ENCODE results near the gene MRPL46. TPM values are rescaled to one million over a fixed set of nuclear protein-coding genes. Genes with fewer than 3 reads are reported as not detected.

The MRPL46 gene
- total and polyA plus RNA-seq, 5 donors from 2014 or later = 11.8 to 72.9 (median 66.7) TPM

- peaks cover 65% of the 10 kb centered on the region for H3K36me3 Mint-ChIP-seq
- H3K27me3 Mint-ChIP-seq = no peaks in the 10 kb centered on the region
- H3K27ac Mint-ChIP-seq = no peak overlapping the region
Observed at GRCh38 chr15:88506628-88507027, 39.4 kb upstream of the MRPL46 start.

GRCh38 chr15:88505721-88506120 lies 38.5 kb upstream of the MRPL46 start:
- Histone ChIP-seq H3K4me1 (ENCODE audit: control insufficient read depth, insufficient read depth, low read length, poor library complexity, severe bottlenecking) (no peaks in the 10 kb centered on the region), H3K4me3 (ENCODE audit: low read depth, low read length) (no peak overlapping the region), H3K36me3 (ENCODE audit: control insufficient read depth, insufficient read depth, low read length) (peaks cover 8% of the 10 kb centered on the region), H3K27ac (ENCODE audit: insufficient read depth, low read length, poor library complexity, severe bottlenecking) (no peak overlapping the region), H3K9me3 (ENCODE audit: control insufficient read depth in 2 of 2, low read length in 2 of 2) (no peaks in the 10 kb centered on the region), H3K27me3 (ENCODE audit: control insufficient read depth, insufficient read depth, low read length) (no peaks in the 10 kb centered on the region)
- DNase-seq = no peak
- Mint-ChIP-seq H3K4me1 (peaks cover 0 to 6% (median 0%) of the 10 kb centered on the region in 4 donors), H3K9me3 (no peaks in the 10 kb centered on the region), H3K27ac (peak overlapping the region in 1 of 3 donors; percentile 16), H3K27me3 (no peaks in the 10 kb centered on the region), H3K4me3 (no peak overlapping the region), H3K36me3 (peaks cover 58% of the 10 kb centered on the region)
- ATAC-seq (ENCODE audit: low read depth in 2 of 2) = no peak

More at GRCh38 chr15:88506628-88507027, 39.4 kb upstream of the MRPL46 start:
- H3K36me3 ChIP-seq (ENCODE audit: control insufficient read depth, insufficient read depth, low read length) = peaks cover 8% of the 10 kb centered on the region
- Mint-ChIP-seq H3K9me3 (no peaks in the 10 kb centered on the region), H3K4me1 (peaks cover 0 to 6% (median 0%) of the 10 kb centered on the region in 4 donors), H3K4me3 (no peak overlapping the region)
- ATAC-seq (ENCODE audit: low read depth in 2 of 2) (no peak), DNase-seq (no peak)
- no peaks in the 10 kb centered on the region for H3K4me1 ChIP-seq (ENCODE audit: control insufficient read depth, insufficient read depth, low read length, poor library complexity, severe bottlenecking)
- H3K27ac ChIP-seq (ENCODE audit: insufficient read depth, low read length, poor library complexity, severe bottlenecking) = no peak overlapping the region
- H3K4me3 ChIP-seq (ENCODE audit: low read depth, low read length) = no peak overlapping the region
- H3K27me3 ChIP-seq (ENCODE audit: control insufficient read depth, insufficient read depth, low read length) = no peaks in the 10 kb centered on the region
- no peaks in the 10 kb centered on the region for H3K9me3 ChIP-seq (ENCODE audit: control insufficient read depth in 2 of 2, low read length in 2 of 2)

GRCh38 chr15:88504445-88504844 lies 37.3 kb upstream of the MRPL46 start:
- Mint-ChIP-seq H3K27ac (no peak overlapping the region), H3K9me3 (no peaks in the 10 kb centered on the region), H3K4me1 (peaks cover 0 to 6% (median 0%) of the 10 kb centered on the region in 4 donors), H3K4me3 (no peak overlapping the region), H3K27me3 (no peaks in the 10 kb centered on the region), H3K36me3 (peaks cover 48% of the 10 kb centered on the region)
- Histone ChIP-seq H3K36me3 (ENCODE audit: control insufficient read depth, insufficient read depth, low read length) (peaks cover 8% of the 10 kb centered on the region), H3K4me3 (ENCODE audit: low read depth, low read length) (no peak overlapping the region), H3K27ac (ENCODE audit: insufficient read depth, low read length, poor library complexity, severe bottlenecking) (no peak overlapping the region), H3K9me3 (ENCODE audit: control insufficient read depth in 2 of 2, low read length in 2 of 2) (no peaks in the 10 kb centered on the region), H3K27me3 (ENCODE audit: control insufficient read depth, insufficient read depth, low read length) (no peaks in the 10 kb centered on the region), H3K4me1 (ENCODE audit: control insufficient read depth, insufficient read depth, low read length, poor library complexity, severe bottlenecking) (no peaks in the 10 kb centered on the region)
- DNase-seq = no peak
- no peak for ATAC-seq (ENCODE audit: low read depth in 2 of 2)

GRCh38 chr15:88498996-88499395 lies 31.8 kb upstream of the MRPL46 start:
- ATAC-seq (ENCODE audit: low read depth in 2 of 2) = no peak
- H3K4me3 Mint-ChIP-seq = no peak overlapping the region
- H3K9me3 Mint-ChIP-seq = no peaks in the 10 kb centered on the region
- H3K36me3 Mint-ChIP-seq = peaks cover 23% of the 10 kb centered on the region
- Histone ChIP-seq H3K4me1 (ENCODE audit: control insufficient read depth, insufficient read depth, low read length, poor library complexity, severe bottlenecking) (no peaks in the 10 kb centered on the region), H3K36me3 (ENCODE audit: control insufficient read depth, insufficient read depth, low read length) (no peaks in the 10 kb centered on the region), H3K9me3 (ENCODE audit: control insufficient read depth in 2 of 2, low read length in 2 of 2) (no peaks in the 10 kb centered on the region), H3K27ac (ENCODE audit: insufficient read depth, low read length, poor library complexity, severe bottlenecking) (no peak overlapping the region), H3K4me3 (ENCODE audit: low read depth, low read length) (no peak overlapping the region), H3K27me3 (ENCODE audit: control insufficient read depth, insufficient read depth, low read length) (no peaks in the 10 kb centered on the region)
- no peak for DNase-seq
- H3K4me1 Mint-ChIP-seq = no peaks in the 10 kb centered on the region
- no peaks in the 10 kb centered on the region for H3K27me3 Mint-ChIP-seq
- no peak overlapping the region for H3K27ac Mint-ChIP-seq

- H3K36me3 ChIP-seq (ENCODE audit: control insufficient read depth, insufficient read depth, low read length) = no peaks in the 10 kb centered on the region
- no peak for ATAC-seq (ENCODE audit: low read depth in 2 of 2)
- DNase-seq = no peak
- H3K27me3 Mint-ChIP-seq = no peaks in the 10 kb centered on the region
- H3K4me3 ChIP-seq (ENCODE audit: low read depth, low read length) = no peak overlapping the region
- H3K4me3 Mint-ChIP-seq = no peak overlapping the region
- H3K4me1 Mint-ChIP-seq = no peaks in the 10 kb centered on the region
- H3K9me3 Mint-ChIP-seq = no peaks in the 10 kb centered on the region
- no peaks in the 10 kb centered on the region for H3K4me1 ChIP-seq (ENCODE audit: control insufficient read depth, insufficient read depth, low read length, poor library complexity, severe bottlenecking)
- H3K27ac Mint-ChIP-seq = peak overlapping the region in 1 of 3 donors; percentile 73
- peaks cover 17% of the 10 kb centered on the region for H3K36me3 Mint-ChIP-seq
- no peaks in the 10 kb centered on the region for H3K27me3 ChIP-seq (ENCODE audit: control insufficient read depth, insufficient read depth, low read length)
- H3K27ac ChIP-seq (ENCODE audit: insufficient read depth, low read length, poor library complexity, severe bottlenecking) = no peak overlapping the region
- no peaks in the 10 kb centered on the region for H3K9me3 ChIP-seq (ENCODE audit: control insufficient read depth in 2 of 2, low read length in 2 of 2)
Observed at GRCh38 chr15:88497109-88497765, 30.0 kb upstream of the MRPL46 start.

GRCh38 chr15:88493844-88494243 lies 26.7 kb upstream of the MRPL46 start:
- no peak overlapping the region for H3K4me3 Mint-ChIP-seq
- no peak for ATAC-seq (ENCODE audit: low read depth in 2 of 2)
- no peaks in the 10 kb centered on the region for H3K4me1 Mint-ChIP-seq
- peaks cover 14% of the 10 kb centered on the region for H3K36me3 Mint-ChIP-seq
- no peaks in the 10 kb centered on the region for H3K36me3 ChIP-seq (ENCODE audit: control insufficient read depth, insufficient read depth, low read length)
- no peak overlapping the region for H3K27ac ChIP-seq (ENCODE audit: insufficient read depth, low read length, poor library complexity, severe bottlenecking)
- H3K4me3 ChIP-seq (ENCODE audit: low read depth, low read length) = no peak overlapping the region
- H3K27ac Mint-ChIP-seq = no peak overlapping the region
- H3K27me3 ChIP-seq (ENCODE audit: control insufficient read depth, insufficient read depth, low read length) = no peaks in the 10 kb centered on the region
- no peaks in the 10 kb centered on the region for H3K27me3 Mint-ChIP-seq
- DNase-seq = no peak
- no peaks in the 10 kb centered on the region for H3K9me3 ChIP-seq (ENCODE audit: control insufficient read depth in 2 of 2, low read length in 2 of 2)
- no peaks in the 10 kb centered on the region for H3K4me1 ChIP-seq (ENCODE audit: control insufficient read depth, insufficient read depth, low read length, poor library complexity, severe bottlenecking)
- no peaks in the 10 kb centered on the region for H3K9me3 Mint-ChIP-seq

GRCh38 chr15:88491158-88491557 lies 24.0 kb upstream of the MRPL46 start:
- Histone ChIP-seq H3K27me3 (ENCODE audit: control insufficient read depth, insufficient read depth, low read length) (no peaks in the 10 kb centered on the region), H3K9me3 (ENCODE audit: control insufficient read depth in 2 of 2, low read length in 2 of 2) (no peaks in the 10 kb centered on the region), H3K4me3 (ENCODE audit: low read depth, low read length) (no peak overlapping the region), H3K36me3 (ENCODE audit: control insufficient read depth, insufficient read depth, low read length) (no peaks in the 10 kb centered on the region), H3K4me1 (ENCODE audit: control insufficient read depth, insufficient read depth, low read length, poor library complexity, severe bottlenecking) (no peaks in the 10 kb centered on the region), H3K27ac (ENCODE audit: insufficient read depth, low read length, poor library complexity, severe bottlenecking) (no peak overlapping the region)
- Mint-ChIP-seq H3K27ac (no peak overlapping the region), H3K36me3 (peaks cover 8% of the 10 kb centered on the region), H3K4me1 (no peaks in the 10 kb centered on the region), H3K27me3 (no peaks in the 10 kb centered on the region), H3K9me3 (no peaks in the 10 kb centered on the region), H3K4me3 (no peak overlapping the region)
- ATAC-seq (ENCODE audit: low read depth in 2 of 2) (no peak), DNase-seq (no peak)

GRCh38 chr15:88490036-88490435 lies 22.8 kb upstream of the MRPL46 start:
- H3K27ac Mint-ChIP-seq = no peak overlapping the region
- no peaks in the 10 kb centered on the region for H3K27me3 Mint-ChIP-seq
- DNase-seq (no peak), ATAC-seq (ENCODE audit: low read depth in 2 of 2) (no peak)
- Histone ChIP-seq H3K27me3 (ENCODE audit: control insufficient read depth, insufficient read depth, low read length) (no peaks in the 10 kb centered on the region), H3K4me3 (ENCODE audit: low read depth, low read length) (no peak overlapping the region), H3K4me1 (ENCODE audit: control insufficient read depth, insufficient read depth, low read length, poor library complexity, severe bottlenecking) (no peaks in the 10 kb centered on the region), H3K9me3 (ENCODE audit: control insufficient read depth in 2 of 2, low read length in 2 of 2) (no peaks in the 10 kb centered on the region), H3K36me3 (ENCODE audit: control insufficient read depth, insufficient read depth, low read length) (no peaks in the 10 kb centered on the region), H3K27ac (ENCODE audit: insufficient read depth, low read length, poor library complexity, severe bottlenecking) (no peak overlapping the region)
- no peak overlapping the region for H3K4me3 Mint-ChIP-seq
- H3K9me3 Mint-ChIP-seq = no peaks in the 10 kb centered on the region
- H3K36me3 Mint-ChIP-seq = peaks cover 8% of the 10 kb centered on the region
- H3K4me1 Mint-ChIP-seq = no peaks in the 10 kb centered on the region
